Measurements from ENCODE around the gene DAG1.

The DAG1 gene

GRCh38 chr3:49530701-49531100 is 60.6 kb downstream of the DAG1 start:
- H2AK5ac ChIP-seq (ENCODE audit: low read depth, low read length): no peak overlapping the region
- no peaks in the 10 kb centered on the region for H3K27me3 ChIP-seq (ENCODE audit: control insufficient read depth in 3 of 3, insufficient read depth in 3 of 3, low read depth in 1 of 3, low read length in 3 of 3)
- no peak overlapping the region for H4K91ac ChIP-seq (ENCODE audit: low read depth, low read length, poor library complexity)
- no peak overlapping the region for H4K8ac ChIP-seq (ENCODE audit: low read depth, low read length)
- no peak overlapping the region for H3K4me2 ChIP-seq (ENCODE audit: insufficient read depth, low read length, poor library complexity, severe bottlenecking)
- no peaks in the 10 kb centered on the region for H3K9me3 ChIP-seq (replicated peaks in 1 of 2; ENCODE audit: control insufficient read depth in 2 of 2, insufficient read depth in 1 of 2, low read depth in 1 of 2, low read length in 2 of 2)
- H2BK120ac ChIP-seq (ENCODE audit: low read depth, low read length): no peak overlapping the region
- H2BK12ac ChIP-seq (ENCODE audit: low read length): no peak overlapping the region
- peaks cover 12 to 19% of the 10 kb centered on the region in 2 donors for H3K4me1 ChIP-seq (ENCODE audit: control insufficient read depth in 2 of 2, insufficient read depth in 1 of 2, low read depth in 1 of 2, low read length in 2 of 2)
- no CpG with 5 or more reads among the region's 8 CpGs for WGBS, 2 donors (ENCODE audit: extremely low coverage in 2 of 2, insufficient read length in 2 of 2, insufficient replicate concordance in 1 of 2)
- no peak overlapping the region for H2AFZ ChIP-seq (ENCODE audit: low read length)
- no peak overlapping the region for H3K4ac ChIP-seq (ENCODE audit: low read length)
- no peak overlapping the region for H3K27ac ChIP-seq (replicated peaks; ENCODE audit: low read length)
- H3K4me3 ChIP-seq (ENCODE audit: low read length in 2 of 2): no peak overlapping the region
- no peak overlapping the region for H3K14ac ChIP-seq (ENCODE audit: low read length)
- no peak overlapping the region for H2BK15ac ChIP-seq (ENCODE audit: low read length)
- no peak overlapping the region for H3K18ac ChIP-seq (ENCODE audit: low read length)
- no peak for DNase-seq (ENCODE audit: low spot score)
- no peak overlapping the region for H2BK5ac ChIP-seq (ENCODE audit: low read length)
- H3K79me1 ChIP-seq (ENCODE audit: low read depth, low read length): peaks cover 23% of the 10 kb centered on the region
- peaks cover 31 to 52% of the 10 kb centered on the region in 2 donors for H3K36me3 ChIP-seq (replicated peaks in 1 of 2; ENCODE audit: control insufficient read depth in 2 of 2, insufficient read depth in 2 of 2, low read length in 2 of 2)
- H3K9ac ChIP-seq (ENCODE audit: low read depth, low read length, poor library complexity): no peak overlapping the region
- H3K23ac ChIP-seq (ENCODE audit: low read depth, low read length, poor library complexity): no peak overlapping the region

- Histone ChIP-seq H3K23ac (ENCODE audit: low read depth, low read length, poor library complexity) (no peak overlapping the region), H3K36me3 (replicated peaks in 1 of 2; ENCODE audit: control insufficient read depth in 2 of 2, insufficient read depth in 2 of 2, low read length in 2 of 2) (peaks cover 31 to 52% of the 10 kb centered on the region in 2 donors), H3K4me2 (ENCODE audit: insufficient read depth, low read length, poor library complexity, severe bottlenecking) (no peak overlapping the region), H4K91ac (ENCODE audit: low read depth, low read length, poor library complexity) (no peak overlapping the region), H2AK5ac (ENCODE audit: low read depth, low read length) (no peak overlapping the region), H3K79me1 (ENCODE audit: low read depth, low read length) (peaks cover 21% of the 10 kb centered on the region), H2AFZ (ENCODE audit: low read length) (no peak overlapping the region), H2BK120ac (ENCODE audit: low read depth, low read length) (no peak overlapping the region), H3K4me3 (ENCODE audit: low read length in 2 of 2) (no peak overlapping the region), H3K14ac (ENCODE audit: low read length) (no peak overlapping the region), H2BK5ac (ENCODE audit: low read length) (no peak overlapping the region), H3K18ac (ENCODE audit: low read length) (no peak overlapping the region), H4K8ac (ENCODE audit: low read depth, low read length) (no peak overlapping the region), H2BK15ac (ENCODE audit: low read length) (no peak overlapping the region), H3K27me3 (ENCODE audit: control insufficient read depth in 3 of 3, insufficient read depth in 3 of 3, low read depth in 1 of 3, low read length in 3 of 3) (no peaks in the 10 kb centered on the region), H3K4ac (ENCODE audit: low read length) (no peak overlapping the region), H3K4me1 (ENCODE audit: control insufficient read depth in 2 of 2, insufficient read depth in 1 of 2, low read depth in 1 of 2, low read length in 2 of 2) (peaks cover 18 to 24% of the 10 kb centered on the region in 2 donors), H3K9me3 (replicated peaks in 1 of 2; ENCODE audit: control insufficient read depth in 2 of 2, insufficient read depth in 1 of 2, low read depth in 1 of 2, low read length in 2 of 2) (no peaks in the 10 kb centered on the region), H2BK12ac (ENCODE audit: low read length) (no peak overlapping the region), H3K27ac (replicated peaks; ENCODE audit: low read length) (no peak overlapping the region), H3K9ac (ENCODE audit: low read depth, low read length, poor library complexity) (no peak overlapping the region)
- DNase-seq (ENCODE audit: low spot score): no peak
- WGBS, 2 donors (ENCODE audit: extremely low coverage in 2 of 2, insufficient read length in 2 of 2, insufficient replicate concordance in 1 of 2): no CpG with 5 or more reads among the region's 10 CpGs
Measured at GRCh38 chr3:49531218-49531617, 61.2 kb downstream of the DAG1 start.

- no peak for DNase-seq (ENCODE audit: low spot score)
- no peak overlapping the region for H4K91ac ChIP-seq (ENCODE audit: low read depth, low read length, poor library complexity)
- peaks cover 31 to 52% of the 10 kb centered on the region in 2 donors for H3K36me3 ChIP-seq (replicated peaks in 1 of 2; ENCODE audit: control insufficient read depth in 2 of 2, insufficient read depth in 2 of 2, low read length in 2 of 2)
- H2AK5ac ChIP-seq (ENCODE audit: low read depth, low read length): no peak overlapping the region
- no peak overlapping the region for H2BK5ac ChIP-seq (ENCODE audit: low read length)
- H3K9me3 ChIP-seq (replicated peaks in 1 of 2; ENCODE audit: control insufficient read depth in 2 of 2, insufficient read depth in 1 of 2, low read depth in 1 of 2, low read length in 2 of 2): no peaks in the 10 kb centered on the region
- H3K18ac ChIP-seq (ENCODE audit: low read length): no peak overlapping the region
- no peak overlapping the region for H2AFZ ChIP-seq (ENCODE audit: low read length)
- H2BK15ac ChIP-seq (ENCODE audit: low read length): no peak overlapping the region
- H3K4me1 ChIP-seq (ENCODE audit: control insufficient read depth in 2 of 2, insufficient read depth in 1 of 2, low read depth in 1 of 2, low read length in 2 of 2): peaks cover 23 to 29% of the 10 kb centered on the region in 2 donors
- WGBS, 2 donors (ENCODE audit: extremely low coverage in 2 of 2, insufficient read length in 2 of 2, insufficient replicate concordance in 1 of 2): no CpG with 5 or more reads among the region's 16 CpGs
- no peak overlapping the region for H2BK120ac ChIP-seq (ENCODE audit: low read depth, low read length)
- H2BK12ac ChIP-seq (ENCODE audit: low read length): no peak overlapping the region
- peak overlapping the region in 1 of 2 donors; percentile 23 for H3K4me3 ChIP-seq (ENCODE audit: low read length in 2 of 2)
- H3K79me1 ChIP-seq (ENCODE audit: low read depth, low read length): peaks cover 21% of the 10 kb centered on the region
- no peak overlapping the region for H3K27ac ChIP-seq (replicated peaks; ENCODE audit: low read length)
- H3K9ac ChIP-seq (ENCODE audit: low read depth, low read length, poor library complexity): no peak overlapping the region
- H3K23ac ChIP-seq (ENCODE audit: low read depth, low read length, poor library complexity): peak overlapping the region; percentile 53
- no peak overlapping the region for H3K4ac ChIP-seq (ENCODE audit: low read length)
- H3K27me3 ChIP-seq (ENCODE audit: control insufficient read depth in 3 of 3, insufficient read depth in 3 of 3, low read depth in 1 of 3, low read length in 3 of 3): no peaks in the 10 kb centered on the region
- H3K4me2 ChIP-seq (ENCODE audit: insufficient read depth, low read length, poor library complexity, severe bottlenecking): no peak overlapping the region
- no peak overlapping the region for H4K8ac ChIP-seq (ENCODE audit: low read depth, low read length)
- H3K14ac ChIP-seq (ENCODE audit: low read length): no peak overlapping the region
Measured at GRCh38 chr3:49531715-49532114, 61.6 kb downstream of the DAG1 start.

- Histone ChIP-seq H3K9me3 (replicated peaks in 1 of 2; ENCODE audit: control insufficient read depth in 2 of 2, insufficient read depth in 1 of 2, low read depth in 1 of 2, low read length in 2 of 2) (no peaks in the 10 kb centered on the region), H3K36me3 (replicated peaks in 1 of 2; ENCODE audit: control insufficient read depth in 2 of 2, insufficient read depth in 2 of 2, low read length in 2 of 2) (peaks cover 29 to 50% of the 10 kb centered on the region in 2 donors), H3K23ac (ENCODE audit: low read depth, low read length, poor library complexity) (no peak overlapping the region), H3K18ac (ENCODE audit: low read length) (peak overlapping the region; percentile 37), H3K4ac (ENCODE audit: low read length) (no peak overlapping the region), H3K27me3 (ENCODE audit: control insufficient read depth in 3 of 3, insufficient read depth in 3 of 3, low read depth in 1 of 3, low read length in 3 of 3) (no peaks in the 10 kb centered on the region), H3K4me3 (ENCODE audit: low read length in 2 of 2) (peak overlapping the region in 1 of 2 donors; percentile 17), H2AFZ (ENCODE audit: low read length) (no peak overlapping the region), H2BK5ac (ENCODE audit: low read length) (no peak overlapping the region), H3K79me1 (ENCODE audit: low read depth, low read length) (peaks cover 21% of the 10 kb centered on the region), H4K91ac (ENCODE audit: low read depth, low read length, poor library complexity) (no peak overlapping the region), H2BK15ac (ENCODE audit: low read length) (no peak overlapping the region), H3K9ac (ENCODE audit: low read depth, low read length, poor library complexity) (no peak overlapping the region), H3K14ac (ENCODE audit: low read length) (peak overlapping the region; percentile 8), H2BK120ac (ENCODE audit: low read depth, low read length) (no peak overlapping the region), H3K4me2 (ENCODE audit: insufficient read depth, low read length, poor library complexity, severe bottlenecking) (no peak overlapping the region), H2AK5ac (ENCODE audit: low read depth, low read length) (no peak overlapping the region), H4K8ac (ENCODE audit: low read depth, low read length) (no peak overlapping the region), H2BK12ac (ENCODE audit: low read length) (no peak overlapping the region), H3K4me1 (ENCODE audit: control insufficient read depth in 2 of 2, insufficient read depth in 1 of 2, low read depth in 1 of 2, low read length in 2 of 2) (peaks cover 25 to 32% of the 10 kb centered on the region in 2 donors), H3K27ac (replicated peaks; ENCODE audit: low read length) (no peak overlapping the region)
- no peak for DNase-seq (ENCODE audit: low spot score)
- no CpG with 5 or more reads among the region's 13 CpGs for WGBS, 2 donors (ENCODE audit: extremely low coverage in 2 of 2, insufficient read length in 2 of 2, insufficient replicate concordance in 1 of 2)
Measured at GRCh38 chr3:49533031-49533430, 63.0 kb downstream of the DAG1 start.
